Measurements from ENCODE around the gene FARS2.
"Not testable (repeated sequence)": the region's sequence is repeated elsewhere in the genome, so short reads cannot be mapped to it uniquely, and the experiment has no call there.

Gene FARS2

DNA sequence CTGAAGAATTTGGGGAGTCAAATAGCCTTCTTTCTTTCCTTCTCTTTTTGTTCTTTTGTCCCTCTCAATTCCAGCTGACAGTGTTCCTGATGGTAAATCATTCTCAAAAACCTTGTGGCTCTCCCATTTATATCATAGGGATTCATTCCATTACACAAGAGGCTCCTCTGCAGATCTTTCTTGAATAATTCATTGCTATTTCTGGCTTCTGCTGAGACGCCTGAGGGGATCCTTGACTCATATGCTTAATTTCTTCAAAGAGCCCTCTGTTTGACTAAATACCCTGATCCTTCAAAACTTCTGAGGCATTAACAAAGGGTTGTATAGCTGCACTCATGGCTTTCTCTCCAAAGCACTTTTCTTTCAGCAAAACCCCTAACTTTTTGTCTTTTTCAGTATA is 289.3 kb downstream of the FARS2 start:
- no peak for DNase-seq

DNA sequence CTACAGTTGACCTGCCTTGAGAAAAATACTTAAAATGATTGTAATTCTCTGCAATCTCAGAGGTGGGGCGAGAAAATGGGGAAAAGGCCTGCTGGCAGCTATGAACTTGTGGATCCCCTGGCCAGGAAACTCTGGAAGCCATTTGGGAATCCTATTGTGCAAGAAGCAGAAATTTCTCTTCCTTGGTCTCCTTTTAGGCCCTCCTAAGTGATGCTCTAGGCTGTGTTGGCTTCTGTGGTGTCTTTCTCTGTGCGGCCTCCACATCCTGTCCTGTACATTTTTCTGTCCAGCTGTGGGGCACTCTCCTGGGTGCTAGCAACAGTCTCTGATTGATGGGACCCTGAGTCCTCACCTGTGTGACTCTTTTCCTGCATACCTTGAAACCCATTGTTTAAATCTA is 290.9 kb downstream of the FARS2 start:
- DNase-seq = no peak

DNA sequence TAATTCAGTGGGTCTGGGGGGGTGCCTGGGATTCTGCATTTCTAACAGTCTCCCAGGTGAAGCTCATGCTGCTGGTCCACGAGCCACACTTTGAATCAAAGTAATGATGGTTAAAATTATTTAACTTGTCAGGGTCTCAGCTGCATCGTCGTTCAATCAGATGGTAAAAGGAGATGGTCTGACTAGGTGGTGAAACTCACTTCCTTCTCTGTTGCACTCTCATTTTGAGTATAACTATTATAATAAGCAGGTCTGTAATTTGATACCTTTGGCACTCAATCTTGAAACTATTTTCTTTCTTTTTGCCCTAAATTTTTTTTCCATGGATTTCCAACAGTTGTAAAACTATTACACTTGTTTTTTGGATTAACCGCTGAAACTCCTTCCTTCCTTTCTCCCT is 292.5 kb downstream of the FARS2 start:
- DNase-seq = no peak

DNA sequence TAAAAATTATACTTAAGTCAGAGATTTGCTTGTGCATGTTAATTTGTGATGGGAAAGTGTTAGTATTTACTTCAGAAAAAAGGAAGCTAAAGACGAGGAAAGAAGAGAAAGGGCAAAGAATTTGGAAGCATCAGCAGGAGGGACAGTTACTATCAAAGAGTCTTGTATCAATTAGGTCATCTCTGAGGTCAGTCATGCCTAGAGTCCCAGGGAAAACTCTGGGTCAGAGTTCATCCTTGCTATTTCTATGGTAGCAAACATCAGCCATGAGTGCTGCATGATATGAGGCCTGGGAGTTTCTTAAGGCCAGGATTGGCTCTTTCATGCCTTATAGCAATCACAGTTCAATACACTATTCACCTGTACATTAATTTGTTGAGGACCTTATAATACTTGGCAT is 292.9 kb downstream of the FARS2 start:
- no peak for DNase-seq

DNA sequence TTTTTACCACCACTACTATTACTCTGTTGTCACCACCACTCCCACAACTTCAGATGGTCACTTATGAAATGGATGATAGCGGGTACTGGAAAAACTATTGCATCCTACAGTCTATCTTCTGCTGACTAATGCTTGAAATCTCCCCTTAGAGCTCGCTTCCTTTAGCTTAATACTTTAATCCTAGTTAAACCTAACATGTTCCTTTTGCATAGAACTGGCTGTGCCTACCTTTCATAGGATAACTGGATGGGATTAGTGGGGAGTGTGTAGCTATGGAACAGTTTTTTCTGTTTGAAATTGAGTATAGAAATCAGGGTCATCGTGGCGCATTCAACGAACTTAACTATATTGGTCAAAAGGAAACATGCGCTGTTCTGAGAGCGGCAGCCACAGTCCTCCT is 294.7 kb downstream of the FARS2 start:
- DNase-seq = peak in 1 of 2 experiments; percentile 11

DNA sequence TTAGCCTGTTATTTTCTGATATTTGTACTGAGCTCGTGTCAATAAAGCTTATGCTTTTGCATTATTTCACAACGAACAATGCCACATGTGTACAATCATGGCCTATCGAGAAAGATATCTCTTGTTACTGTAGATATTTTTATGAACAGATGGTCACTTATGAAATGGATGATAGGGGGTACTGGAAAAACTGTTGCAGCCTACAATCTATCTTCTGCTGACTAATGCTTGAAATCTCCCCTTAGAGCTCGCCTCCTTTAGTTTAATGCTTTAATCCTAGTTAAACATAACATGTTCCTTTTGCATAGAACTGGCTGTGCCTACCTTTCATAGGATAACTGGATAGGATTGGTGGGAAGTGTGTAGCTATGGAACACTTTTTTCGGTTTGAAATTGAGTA is 296.2 kb downstream of the FARS2 start:
- no peak for DNase-seq

DNA sequence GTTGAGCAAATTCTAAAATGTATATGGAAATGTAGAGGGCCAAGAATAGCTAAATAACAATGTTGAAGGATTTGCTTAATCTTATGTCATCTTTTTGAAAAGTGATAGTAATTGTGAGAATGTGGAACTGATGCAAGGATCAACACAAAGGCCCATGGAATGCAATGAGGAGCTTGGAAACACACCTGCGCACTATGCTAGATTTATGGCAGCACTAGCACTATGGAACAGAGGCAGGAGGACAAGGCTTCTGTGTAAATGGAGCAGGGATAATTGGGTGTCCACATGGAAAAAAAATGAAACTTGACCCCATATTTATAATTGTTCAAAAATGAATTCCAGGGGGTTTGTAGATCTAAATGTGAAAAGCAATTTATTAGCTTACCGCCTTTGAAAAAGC is 298.3 kb downstream of the FARS2 start:
- DNase-seq = no peak

DNA sequence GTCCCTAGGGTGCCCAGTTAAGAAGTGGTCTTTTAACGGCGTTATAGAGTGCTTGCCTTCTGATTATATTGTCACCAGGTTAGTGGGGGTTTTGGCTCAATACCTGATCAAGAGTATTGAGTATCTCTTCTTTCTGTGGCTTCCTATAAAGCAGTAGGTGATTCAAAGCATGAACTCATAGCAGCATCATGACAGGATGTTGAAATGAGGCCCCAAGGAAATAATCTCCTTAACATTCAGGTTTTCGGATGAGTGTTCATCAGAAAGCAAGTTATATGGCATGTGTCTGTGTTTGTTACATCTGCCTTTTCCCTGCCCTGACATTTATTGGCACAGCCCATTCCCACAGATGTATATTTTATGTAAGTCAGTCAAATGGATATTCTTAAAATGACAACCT is 301.0 kb downstream of the FARS2 start:
- no peak for DNase-seq

DNA sequence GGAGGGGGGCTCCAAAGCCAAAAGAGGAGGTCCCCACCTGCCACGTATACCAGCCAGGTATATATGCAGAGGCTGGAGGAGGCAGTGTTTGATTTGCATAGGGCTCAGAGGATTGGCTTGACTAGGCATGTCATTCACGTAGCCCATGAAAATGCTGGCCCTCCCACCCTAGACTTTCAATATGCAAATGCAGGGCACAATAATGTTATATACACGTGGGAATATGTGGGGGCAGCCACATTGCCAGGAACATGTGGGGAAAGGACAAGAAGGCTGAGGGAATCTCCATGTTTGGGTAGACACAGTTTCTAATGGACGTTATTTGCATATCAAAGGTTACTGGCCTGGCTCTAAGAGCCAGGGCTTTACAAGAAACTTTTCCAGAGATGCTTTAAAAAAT is 301.8 kb downstream of the FARS2 start:
- DNase-seq = no peak

DNA sequence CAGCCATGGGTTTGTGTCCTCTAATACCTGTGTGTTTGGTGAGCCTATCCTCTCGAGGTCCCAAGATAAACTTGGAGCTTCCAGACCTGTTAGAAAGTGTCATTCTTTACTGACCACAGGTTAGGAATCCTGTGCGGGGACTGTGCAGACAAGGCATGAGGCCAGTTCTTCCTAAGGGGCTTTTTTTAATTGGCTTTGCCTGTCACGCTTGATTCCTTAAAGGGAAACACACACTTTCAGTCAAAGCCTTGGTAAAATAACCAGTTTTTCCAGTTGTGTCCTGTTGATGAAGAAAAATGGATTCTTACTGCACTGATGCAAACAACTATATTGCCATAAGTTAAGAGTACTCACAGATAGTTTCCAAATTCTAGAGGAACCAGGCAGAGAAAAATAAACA is 303.4 kb downstream of the FARS2 start:
- DNase-seq = not testable (repeated sequence)

DNA sequence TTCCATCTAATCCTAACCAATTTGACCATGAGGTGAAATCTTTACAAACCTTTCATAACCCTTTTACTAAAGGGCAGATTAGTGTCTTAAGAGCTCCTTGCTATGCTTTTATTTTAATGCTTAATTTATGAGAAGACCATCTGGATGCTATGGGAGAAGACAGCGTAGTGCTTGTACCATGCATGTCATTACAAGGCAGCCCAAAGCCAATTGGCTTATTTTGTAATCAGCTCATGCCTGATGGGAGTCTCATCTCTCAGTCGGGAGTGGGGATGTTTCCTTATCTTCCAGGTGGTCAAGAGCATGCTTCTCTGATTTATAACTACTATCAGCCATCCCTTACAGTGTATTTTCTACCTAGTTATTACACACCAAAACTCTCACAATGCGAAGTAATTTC is 304.7 kb downstream of the FARS2 start:
- DNase-seq = no peak

DNA sequence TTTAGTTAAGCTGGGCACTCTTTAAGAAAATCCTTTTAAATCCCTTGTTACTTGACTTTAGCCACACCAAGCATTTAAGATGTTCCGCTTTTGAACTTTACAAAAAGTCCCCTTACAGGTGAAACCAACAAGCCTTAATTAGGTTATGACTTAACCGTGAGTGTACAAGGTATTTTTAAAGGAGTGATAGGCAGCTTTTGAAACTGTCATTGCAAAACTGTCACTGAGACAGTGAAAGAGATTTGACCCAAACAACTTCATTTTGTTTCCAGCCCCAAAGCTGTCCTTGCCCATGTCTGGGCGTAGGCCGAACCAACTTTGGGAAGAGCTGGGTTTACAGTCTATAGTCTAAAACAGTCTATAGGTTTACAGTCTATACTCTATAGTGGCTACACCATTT is 305.4 kb downstream of the FARS2 start:
- DNase-seq = no peak

DNA sequence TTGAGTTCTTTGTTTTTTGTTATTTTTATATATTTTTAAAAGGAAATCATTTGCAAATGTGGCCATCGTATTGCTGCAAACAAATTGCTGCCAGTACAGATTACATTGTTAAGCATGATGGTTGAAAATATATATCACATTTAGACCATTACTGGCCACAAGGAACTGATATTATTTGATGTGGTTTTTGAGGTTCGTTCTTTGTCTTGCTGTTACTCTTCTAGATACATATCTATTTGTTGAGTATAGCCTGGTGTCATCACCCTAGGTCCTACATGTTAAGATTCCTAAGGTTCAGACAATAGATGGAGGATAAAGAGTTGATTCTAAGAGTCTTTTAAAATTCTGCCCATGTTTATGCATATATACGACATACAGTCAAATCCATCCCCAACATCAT is 306.0 kb downstream of the FARS2 start:
- no peak for DNase-seq

DNA sequence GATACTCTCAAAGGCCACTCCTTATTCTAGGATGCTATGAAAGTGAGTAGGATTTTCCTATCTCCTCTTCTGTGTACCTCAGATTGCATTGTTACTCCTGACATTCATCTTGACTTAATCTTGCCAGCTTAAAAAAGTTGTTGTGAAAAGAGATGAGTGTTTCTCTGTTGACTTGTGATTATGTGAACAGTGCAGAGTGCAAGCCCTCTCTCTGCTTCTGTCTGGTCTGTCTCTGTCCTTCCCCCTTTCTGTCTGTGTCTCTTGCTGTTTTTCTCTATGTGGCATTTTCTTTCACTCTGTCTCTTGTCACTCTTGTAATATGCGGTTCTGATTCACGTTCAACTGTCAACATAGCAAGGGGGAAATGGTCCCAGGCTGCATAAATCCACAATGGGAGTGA is 306.6 kb downstream of the FARS2 start:
- no peak for DNase-seq

DNA sequence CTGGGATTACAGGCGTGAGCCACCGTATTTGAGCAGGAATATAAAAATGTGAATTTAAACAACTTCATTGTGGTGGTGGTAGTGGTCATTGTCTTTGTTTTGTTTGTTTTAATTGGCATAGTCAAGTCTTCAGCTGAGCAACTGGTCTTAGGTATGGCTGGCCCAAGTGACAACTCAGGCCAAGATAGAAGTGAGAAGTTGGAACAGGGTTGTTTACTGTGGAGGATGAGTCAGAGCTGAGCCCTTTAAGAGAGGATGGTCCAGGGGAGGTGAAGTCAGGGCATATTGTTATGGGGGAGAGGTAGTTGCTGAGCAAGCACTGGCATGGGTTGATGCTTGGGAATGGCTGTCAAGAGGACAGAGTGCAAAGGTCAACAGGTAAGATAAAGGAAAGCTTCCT is 308.2 kb downstream of the FARS2 start:
- no peak for DNase-seq

DNA sequence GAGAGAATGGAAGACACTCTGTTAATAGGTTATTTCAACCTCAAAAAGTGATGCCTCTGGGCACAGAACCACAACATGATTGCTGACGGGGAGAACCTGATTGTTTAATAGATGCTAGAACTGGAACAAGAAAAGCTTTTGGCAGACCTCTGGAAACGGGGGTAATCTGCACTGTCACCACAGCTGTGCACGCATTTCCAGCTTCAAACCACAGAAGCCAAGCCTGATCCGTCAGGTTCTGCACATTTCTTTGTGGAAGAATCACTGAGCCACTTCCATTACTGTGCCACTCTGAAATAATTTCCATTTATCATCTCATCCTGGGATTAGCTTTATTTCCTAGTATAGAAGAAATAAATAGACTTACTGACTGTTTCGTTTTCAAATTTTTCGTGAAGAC is 309.3 kb downstream of the FARS2 start:
- peak; percentile 35 to 63 for DNase-seq

DNA sequence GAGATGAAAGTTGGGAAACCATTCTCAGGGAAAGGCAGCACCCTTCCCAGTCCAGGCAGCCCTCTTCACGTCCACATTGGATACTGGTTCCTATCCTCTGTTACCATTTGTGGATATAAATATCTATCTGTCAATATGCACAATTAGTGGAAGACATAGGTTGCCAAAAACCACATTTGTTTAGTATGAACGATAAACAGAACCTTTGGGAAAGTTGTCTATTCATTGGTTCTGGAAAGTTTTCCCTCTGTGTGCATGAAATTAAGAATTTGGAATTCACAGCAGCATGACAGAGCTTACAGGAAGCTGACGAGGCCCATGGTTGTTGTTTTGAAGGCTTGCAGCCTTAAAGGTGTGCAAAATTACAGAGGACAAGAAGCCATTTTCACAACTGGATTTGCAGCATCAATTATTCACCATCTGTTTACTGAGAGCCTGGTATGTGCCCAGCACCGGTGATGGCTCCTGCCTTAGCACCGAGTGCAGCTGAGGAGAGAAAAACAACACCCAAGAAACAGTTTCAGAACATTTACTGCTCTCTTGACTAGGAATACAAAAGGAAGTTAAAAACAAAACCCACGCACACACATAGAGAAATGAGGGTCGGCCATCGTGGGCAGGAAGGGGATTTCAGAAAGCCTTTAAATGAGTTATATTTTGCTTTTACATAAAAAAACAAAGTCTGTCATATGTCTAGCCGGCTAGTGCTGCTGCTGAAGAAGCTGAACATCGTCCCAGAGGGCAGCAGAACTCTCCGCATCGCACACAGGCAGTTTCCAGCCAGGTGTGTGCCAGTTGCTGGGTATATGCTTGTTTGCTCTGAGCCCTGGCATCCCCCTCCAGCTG is 319.6 kb downstream of the FARS2 start:
- DNase-seq = peak; percentile 2 to 74

DNA sequence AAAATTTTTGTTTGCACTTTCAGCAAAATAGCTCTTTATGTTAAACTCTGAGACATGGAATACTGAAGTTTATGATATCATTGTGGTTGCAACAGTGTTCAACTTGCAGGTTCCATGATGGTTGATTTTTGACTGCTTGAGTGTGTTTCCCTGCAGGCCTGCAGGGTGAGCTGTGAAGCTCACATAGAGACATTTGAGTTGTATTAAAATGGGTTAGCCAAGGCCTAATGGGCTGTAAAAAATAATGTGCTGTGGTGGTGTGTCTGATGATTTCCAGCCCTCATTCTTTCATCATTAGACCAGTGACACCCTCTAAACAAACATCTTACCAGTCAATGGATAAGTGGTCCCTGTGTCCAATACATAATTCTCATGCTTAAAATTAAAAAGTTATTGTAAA is 321.4 kb downstream of the FARS2 start:
- DNase-seq = no peak

DNA sequence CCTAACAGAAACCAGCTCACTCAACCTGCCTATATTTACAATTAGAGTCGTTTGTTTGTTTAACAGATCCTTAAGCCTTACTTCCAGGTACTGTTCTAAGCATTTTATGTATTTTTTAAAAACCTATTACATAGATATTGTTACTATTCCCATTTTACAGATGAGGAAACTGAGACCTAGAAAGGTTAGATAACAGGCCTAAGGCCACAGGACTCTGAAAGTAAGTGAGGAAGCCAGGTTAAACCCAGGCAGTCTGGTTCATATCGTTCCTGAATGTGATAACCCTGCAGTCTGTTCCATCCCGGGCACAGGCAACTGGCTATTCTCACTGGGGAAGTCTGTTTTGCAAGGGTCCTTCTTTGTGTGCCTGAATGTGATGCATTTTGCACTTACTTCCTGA is 322.2 kb downstream of the FARS2 start:
- no peak for DNase-seq

DNA sequence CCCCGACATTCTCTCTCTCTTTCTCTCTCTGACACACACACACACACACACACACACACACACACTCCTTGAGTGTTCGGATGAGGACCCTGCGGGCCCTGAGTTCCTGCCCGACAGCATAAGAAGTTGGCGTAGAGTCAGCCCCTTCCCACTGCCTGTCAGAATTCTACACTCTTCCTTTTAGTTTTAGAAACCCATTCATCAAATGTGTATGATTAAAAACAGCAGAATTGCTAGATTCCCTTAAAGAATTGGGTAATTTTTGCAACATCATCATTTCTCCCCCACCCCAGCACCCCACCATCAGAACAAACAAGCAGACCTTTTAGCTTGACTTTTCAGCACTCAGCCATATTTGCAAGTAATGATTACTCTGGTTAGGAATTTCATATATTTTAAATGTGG is 322.8 kb downstream of the FARS2 start:
- no peak for DNase-seq

DNA sequence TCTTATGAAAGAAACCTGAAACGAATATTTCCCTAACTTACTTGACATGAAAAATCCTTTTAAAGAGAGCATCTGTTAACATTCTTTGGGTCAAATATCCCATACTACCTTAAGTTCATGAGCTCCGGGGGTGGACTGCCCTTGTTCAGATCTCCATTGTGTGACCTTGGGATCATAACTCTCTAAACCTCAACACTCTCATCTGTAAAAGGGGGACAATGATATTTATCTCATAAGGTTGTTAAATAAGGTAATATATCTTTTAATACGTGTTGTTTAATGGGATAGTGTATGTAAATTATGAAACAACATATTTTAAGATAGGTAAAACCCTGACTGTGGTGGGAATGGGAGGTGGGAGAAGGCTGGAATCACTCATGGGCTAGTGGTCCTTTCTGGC is 326.3 kb downstream of the FARS2 start:
- DNase-seq = no peak

DNA sequence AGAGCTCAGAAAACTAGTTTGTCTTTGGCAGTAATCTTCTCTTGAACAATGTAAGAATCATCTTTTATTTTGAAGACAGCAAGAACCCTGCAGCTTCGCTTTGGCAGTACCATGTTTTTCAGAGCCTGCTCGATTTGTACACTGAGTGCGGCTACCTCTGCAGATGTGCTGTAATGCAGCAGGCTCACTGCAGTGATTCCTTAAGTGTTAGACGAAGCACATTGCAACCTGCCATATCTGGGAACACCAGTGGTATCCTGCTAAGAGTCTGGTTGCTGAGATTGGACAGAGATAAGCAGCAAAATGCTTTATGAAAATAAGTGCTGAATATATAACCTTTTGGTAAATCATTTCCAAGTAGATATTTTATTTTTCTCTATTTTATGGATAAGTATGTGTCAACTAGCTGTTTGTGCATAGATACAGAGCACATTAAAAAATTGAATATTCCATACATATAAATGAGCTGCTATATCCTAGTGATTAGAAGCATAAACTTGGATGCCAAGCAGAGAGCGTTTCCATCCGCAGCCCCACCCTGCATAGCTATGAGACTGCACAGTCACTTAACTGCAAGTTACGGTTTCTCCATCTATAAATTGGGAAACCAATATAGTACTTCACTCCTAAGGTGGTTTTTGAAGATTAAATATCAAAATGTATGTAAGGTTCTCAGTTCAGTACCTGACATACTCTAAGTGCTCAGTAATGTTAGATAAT is 328.3 kb downstream of the FARS2 start:
- no peak for DNase-seq

DNA sequence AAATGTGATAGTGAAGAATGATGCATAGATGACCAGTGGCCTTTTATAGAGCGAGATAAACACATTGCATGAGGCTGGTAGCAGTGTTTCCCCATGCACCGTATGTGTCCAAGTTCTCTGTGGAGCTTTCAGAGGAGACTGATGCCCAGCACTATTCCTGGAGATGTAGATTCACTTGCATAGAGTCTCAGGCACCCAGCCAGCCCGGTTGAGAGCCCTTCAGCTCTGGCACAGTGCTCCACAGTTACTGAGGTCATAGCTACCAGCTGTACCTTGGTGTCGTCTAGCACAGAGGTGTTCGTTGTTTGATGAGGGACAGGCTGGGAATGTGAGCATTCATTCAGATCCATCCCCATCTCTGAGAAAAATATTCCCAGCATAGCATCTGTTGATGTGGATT is 328.9 kb downstream of the FARS2 start:
- no peak for DNase-seq

DNA sequence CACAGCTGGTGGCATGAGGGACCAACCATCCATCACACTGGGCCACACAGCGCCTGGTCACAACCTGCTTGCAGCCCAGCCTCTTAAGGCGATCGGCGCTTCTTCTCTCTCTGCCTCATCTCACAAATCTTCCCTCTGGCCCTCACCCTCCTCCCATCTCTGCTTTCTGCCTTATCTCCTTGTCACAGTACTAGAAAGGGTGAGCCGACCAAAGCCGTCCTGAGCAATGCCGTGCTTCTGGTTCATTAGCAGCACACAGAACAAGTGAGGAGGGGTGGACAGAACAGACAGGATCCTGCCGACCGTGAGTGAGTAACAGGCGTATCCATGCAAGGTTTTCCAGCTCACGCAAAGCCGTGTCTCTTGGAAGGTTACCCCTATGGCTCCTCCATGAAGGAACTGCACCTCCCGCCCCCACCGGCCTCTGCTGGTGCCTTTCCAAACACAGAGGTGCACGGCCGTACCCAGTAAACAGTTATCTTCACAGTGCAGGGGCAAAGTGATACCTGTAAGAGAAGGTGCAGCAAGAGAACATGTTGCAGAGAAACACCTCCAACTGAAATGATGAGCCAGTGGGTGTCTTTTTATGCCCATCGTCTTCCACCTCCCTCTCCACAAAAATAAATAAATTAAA is 331.7 kb downstream of the FARS2 start:
- DNase-seq = no peak

Measured in NCI-H2081 (cell line).